ENCODE measurements around the gene KCNC2.

- no peak for TF ChIP-seq CTCF (IDR thresholded peaks at IDR 0.05; ENCODE audit: insufficient read depth, low read length)
- no peak for TF ChIP-seq POLR2AphosphoS5 (IDR thresholded peaks at IDR 0.05; ENCODE audit: low read depth)
- no peak for TF ChIP-seq GABPA (IDR thresholded peaks at IDR 0.05; ENCODE audit: low read depth)
- TF ChIP-seq REST (IDR thresholded peaks at IDR 0.05; ENCODE audit: insufficient replicate concordance, low read depth) = no peak
Measured at GRCh38 chr12:75011120-75011519, 198.5 kb downstream of the KCNC2 start.

All from HL-60 (cell line).